ENCODE data around the gene SDK1.

Gene SDK1

DNA sequence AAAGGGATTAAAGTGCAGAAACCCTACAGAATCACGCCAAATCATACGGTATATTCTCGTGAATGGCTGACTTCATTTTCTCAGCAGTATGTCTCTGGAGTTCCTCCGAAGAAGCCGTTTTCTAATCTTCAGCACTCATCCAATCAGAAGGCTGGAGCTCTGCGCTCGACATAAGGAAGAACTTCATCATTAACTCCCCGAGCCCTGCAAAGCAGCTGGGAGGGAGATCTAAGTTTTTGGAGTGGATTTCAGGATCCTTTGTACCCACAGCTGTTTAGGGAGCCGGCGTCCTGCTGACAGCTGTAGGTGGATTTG, 40.7 kb upstream of the SDK1 start:
- no peak overlapping the region for H3K27ac ChIP-seq (ENCODE audit: low read length)
- H3K9me3 ChIP-seq (ENCODE audit: insufficient read depth, low read length, severe bottlenecking) = no peaks in the 10 kb centered on the region
- H3K79me2 ChIP-seq (ENCODE audit: insufficient read depth, low read length) = no peaks in the 10 kb centered on the region
- TF ChIP-seq EZH2 (IDR thresholded peaks at IDR 0.05; ENCODE audit: borderline replicate concordance, low read depth, low read length, severe bottlenecking) = no peak
- TF ChIP-seq, protein P1, sequence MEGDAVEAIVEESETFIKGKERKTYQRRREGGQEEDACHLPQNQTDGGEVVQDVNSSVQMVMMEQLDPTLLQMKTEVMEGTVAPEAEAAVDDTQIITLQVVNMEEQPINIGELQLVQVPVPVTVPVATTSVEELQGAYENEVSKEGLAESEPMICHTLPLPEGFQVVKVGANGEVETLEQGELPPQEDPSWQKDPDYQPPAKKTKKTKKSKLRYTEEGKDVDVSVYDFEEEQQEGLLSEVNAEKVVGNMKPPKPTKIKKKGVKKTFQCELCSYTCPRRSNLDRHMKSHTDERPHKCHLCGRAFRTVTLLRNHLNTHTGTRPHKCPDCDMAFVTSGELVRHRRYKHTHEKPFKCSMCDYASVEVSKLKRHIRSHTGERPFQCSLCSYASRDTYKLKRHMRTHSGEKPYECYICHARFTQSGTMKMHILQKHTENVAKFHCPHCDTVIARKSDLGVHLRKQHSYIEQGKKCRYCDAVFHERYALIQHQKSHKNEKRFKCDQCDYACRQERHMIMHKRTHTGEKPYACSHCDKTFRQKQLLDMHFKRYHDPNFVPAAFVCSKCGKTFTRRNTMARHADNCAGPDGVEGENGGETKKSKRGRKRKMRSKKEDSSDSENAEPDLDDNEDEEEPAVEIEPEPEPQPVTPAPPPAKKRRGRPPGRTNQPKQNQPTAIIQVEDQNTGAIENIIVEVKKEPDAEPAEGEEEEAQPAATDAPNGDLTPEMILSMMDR (IDR thresholded peaks at IDR 0.05; ENCODE audit: borderline replicate concordance, extremely low read depth, low read length, poor library complexity, severe bottlenecking) = no peak
- H3K4me2 ChIP-seq (ENCODE audit: insufficient read depth, low read length) = no peak overlapping the region
- no peak overlapping the region for H3K9ac ChIP-seq (ENCODE audit: low read depth, low read length)
- no peak overlapping the region for H3K4me3 ChIP-seq (ENCODE audit: low read depth in 1 of 2, low read length in 2 of 2)
- no peak for ATAC-seq (ENCODE audit: insufficient read depth, low read depth)
- H3K27me3 ChIP-seq (ENCODE audit: insufficient read depth, low read length, poor library complexity) = peaks cover 11% of the 10 kb centered on the region
- DNase-seq = no peak
- no peaks in the 10 kb centered on the region for H3K4me1 ChIP-seq (ENCODE audit: insufficient read depth, low read length)
- H2AFZ ChIP-seq (ENCODE audit: low read depth, low read length) = no peak overlapping the region
- no peaks in the 10 kb centered on the region for H3K36me3 ChIP-seq (ENCODE audit: insufficient read depth, low read length)
- no peaks in the 10 kb centered on the region for H4K20me1 ChIP-seq (ENCODE audit: insufficient read depth, low read length)

DNA sequence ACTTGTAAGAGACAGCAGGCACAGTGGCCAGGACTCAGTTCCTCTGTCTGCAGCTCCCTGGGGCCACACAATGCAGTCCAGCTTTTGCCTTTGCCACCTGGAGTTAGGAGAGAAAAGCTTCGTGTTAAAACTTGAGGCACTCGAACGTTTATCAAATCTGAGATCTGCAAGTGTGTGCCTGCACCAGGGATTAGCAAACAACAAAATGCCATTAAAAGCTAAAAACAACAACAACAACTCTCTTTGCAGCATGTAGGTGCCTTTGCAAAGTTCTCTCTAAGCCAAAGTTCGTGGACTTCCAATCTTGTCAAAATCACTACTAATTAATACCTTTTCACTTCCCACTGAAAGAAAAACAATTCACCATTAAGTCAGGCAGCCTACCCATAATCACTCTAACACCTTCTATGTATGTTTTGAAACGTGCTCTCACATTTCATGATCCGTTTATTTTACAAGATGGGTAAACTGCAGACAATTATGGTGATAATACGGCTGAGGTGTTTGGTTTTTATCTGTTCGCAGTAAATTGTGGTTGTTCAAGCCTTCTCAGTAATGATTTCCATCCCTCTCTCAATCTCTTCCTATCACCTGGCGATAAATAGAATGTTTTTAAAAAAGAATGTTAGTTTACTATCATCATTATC, 36.2 kb upstream of the SDK1 start:
- Histone ChIP-seq H3K27me3 (ENCODE audit: insufficient read depth, low read length, poor library complexity) (peaks cover 8% of the 10 kb centered on the region), H3K79me2 (ENCODE audit: insufficient read depth, low read length) (no peaks in the 10 kb centered on the region), H3K36me3 (ENCODE audit: insufficient read depth, low read length) (no peaks in the 10 kb centered on the region), H3K4me1 (ENCODE audit: insufficient read depth, low read length) (no peaks in the 10 kb centered on the region), H3K4me3 (ENCODE audit: low read depth in 1 of 2, low read length in 2 of 2) (no peak overlapping the region), H3K9ac (ENCODE audit: low read depth, low read length) (no peak overlapping the region), H3K9me3 (ENCODE audit: insufficient read depth, low read length, severe bottlenecking) (no peaks in the 10 kb centered on the region), H2AFZ (ENCODE audit: low read depth, low read length) (no peak overlapping the region), H4K20me1 (ENCODE audit: insufficient read depth, low read length) (no peaks in the 10 kb centered on the region), H3K27ac (ENCODE audit: low read length) (no peak overlapping the region), H3K4me2 (ENCODE audit: insufficient read depth, low read length) (no peak overlapping the region)
- ATAC-seq (ENCODE audit: insufficient read depth, low read depth) (no peak), DNase-seq (no peak)
- TF ChIP-seq, protein P1 (IDR thresholded peaks at IDR 0.05; ENCODE audit: borderline replicate concordance, extremely low read depth, low read length, poor library complexity, severe bottlenecking) = no peak
- TF ChIP-seq EZH2 (IDR thresholded peaks at IDR 0.05; ENCODE audit: borderline replicate concordance, low read depth, low read length, severe bottlenecking) = no peak

DNA sequence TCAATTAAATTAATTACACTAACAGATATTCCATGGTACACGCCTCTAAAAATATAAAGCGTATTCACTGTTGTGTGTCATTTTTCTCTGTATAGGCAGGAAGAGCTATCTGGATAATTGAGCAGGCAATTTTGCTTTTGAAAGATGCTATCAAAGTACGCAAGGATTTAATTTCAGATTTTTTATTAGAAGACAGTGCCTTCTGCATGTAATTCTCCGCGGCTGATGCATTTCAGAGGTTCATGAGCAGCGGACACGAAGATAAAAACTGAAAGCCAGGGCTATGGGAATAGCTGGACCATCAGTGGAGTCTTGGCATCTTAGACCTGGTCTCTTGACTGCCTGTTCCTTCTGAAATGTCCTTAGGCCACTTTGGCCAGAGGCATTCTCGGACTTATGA, 35.7 kb upstream of the SDK1 start:
- H3K9me3 ChIP-seq (ENCODE audit: insufficient read depth, low read length, severe bottlenecking) = no peaks in the 10 kb centered on the region
- ATAC-seq (ENCODE audit: insufficient read depth, low read depth) (no peak), DNase-seq (no peak)
- no peak overlapping the region for H3K27ac ChIP-seq (ENCODE audit: low read length)
- no peaks in the 10 kb centered on the region for H3K4me1 ChIP-seq (ENCODE audit: insufficient read depth, low read length)
- H3K4me2 ChIP-seq (ENCODE audit: insufficient read depth, low read length) = no peak overlapping the region
- H3K27me3 ChIP-seq (ENCODE audit: insufficient read depth, low read length, poor library complexity) = peaks cover 8% of the 10 kb centered on the region
- no peak overlapping the region for H3K4me3 ChIP-seq (ENCODE audit: low read depth in 1 of 2, low read length in 2 of 2)
- no peak overlapping the region for H2AFZ ChIP-seq (ENCODE audit: low read depth, low read length)
- H3K9ac ChIP-seq (ENCODE audit: low read depth, low read length) = no peak overlapping the region
- TF ChIP-seq EZH2 (IDR thresholded peaks at IDR 0.05; ENCODE audit: borderline replicate concordance, low read depth, low read length, severe bottlenecking) = no peak
- TF ChIP-seq, protein P1 (IDR thresholded peaks at IDR 0.05; ENCODE audit: borderline replicate concordance, extremely low read depth, low read length, poor library complexity, severe bottlenecking) = no peak
- no peaks in the 10 kb centered on the region for H3K36me3 ChIP-seq (ENCODE audit: insufficient read depth, low read length)
- H4K20me1 ChIP-seq (ENCODE audit: insufficient read depth, low read length) = no peaks in the 10 kb centered on the region
- H3K79me2 ChIP-seq (ENCODE audit: insufficient read depth, low read length) = no peaks in the 10 kb centered on the region

DNA sequence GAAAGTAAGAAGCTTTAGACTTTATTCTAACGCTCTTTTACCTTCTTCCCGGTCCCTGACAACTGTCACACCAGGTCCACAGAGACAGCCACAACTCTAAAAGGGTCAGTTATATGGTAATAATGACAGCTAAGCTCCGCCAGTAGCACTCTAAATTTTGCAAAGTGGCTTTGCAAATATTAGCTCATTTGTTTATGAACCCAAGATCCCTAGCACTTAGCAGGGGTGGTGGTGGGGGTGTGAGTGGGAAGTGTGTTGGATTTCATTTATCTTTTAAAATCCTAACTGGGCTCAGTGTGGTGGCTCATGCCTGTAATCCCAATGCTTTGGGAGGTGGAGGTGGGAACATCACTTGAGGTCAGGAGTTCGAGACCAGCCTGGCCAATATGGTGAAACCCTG, 34.8 kb upstream of the SDK1 start:
- Histone ChIP-seq H3K79me2 (ENCODE audit: insufficient read depth, low read length) (no peaks in the 10 kb centered on the region), H3K4me3 (ENCODE audit: low read depth in 1 of 2, low read length in 2 of 2) (no peak overlapping the region), H4K20me1 (ENCODE audit: insufficient read depth, low read length) (no peaks in the 10 kb centered on the region), H3K36me3 (ENCODE audit: insufficient read depth, low read length) (no peaks in the 10 kb centered on the region), H2AFZ (ENCODE audit: low read depth, low read length) (no peak overlapping the region), H3K9me3 (ENCODE audit: insufficient read depth, low read length, severe bottlenecking) (no peaks in the 10 kb centered on the region), H3K4me1 (ENCODE audit: insufficient read depth, low read length) (no peaks in the 10 kb centered on the region), H3K4me2 (ENCODE audit: insufficient read depth, low read length) (no peak overlapping the region), H3K27me3 (ENCODE audit: insufficient read depth, low read length, poor library complexity) (peaks cover 8% of the 10 kb centered on the region), H3K27ac (ENCODE audit: low read length) (no peak overlapping the region), H3K9ac (ENCODE audit: low read depth, low read length) (no peak overlapping the region)
- TF ChIP-seq EZH2 (IDR thresholded peaks at IDR 0.05; ENCODE audit: borderline replicate concordance, low read depth, low read length, severe bottlenecking) = no peak
- TF ChIP-seq, protein P1 (IDR thresholded peaks at IDR 0.05; ENCODE audit: borderline replicate concordance, extremely low read depth, low read length, poor library complexity, severe bottlenecking) = no peak
- ATAC-seq (ENCODE audit: insufficient read depth, low read depth) = no peak
- DNase-seq = no peak
